ENCODE measurements around the gene CTNNBL1. TPM values are rescaled to one million over a fixed set of nuclear protein-coding genes. Genes with fewer than 3 reads are reported as not detected.

The CTNNBL1 gene
- total RNA-seq, 1 experiment from 2014 or later: 55.4 TPM

DNA sequence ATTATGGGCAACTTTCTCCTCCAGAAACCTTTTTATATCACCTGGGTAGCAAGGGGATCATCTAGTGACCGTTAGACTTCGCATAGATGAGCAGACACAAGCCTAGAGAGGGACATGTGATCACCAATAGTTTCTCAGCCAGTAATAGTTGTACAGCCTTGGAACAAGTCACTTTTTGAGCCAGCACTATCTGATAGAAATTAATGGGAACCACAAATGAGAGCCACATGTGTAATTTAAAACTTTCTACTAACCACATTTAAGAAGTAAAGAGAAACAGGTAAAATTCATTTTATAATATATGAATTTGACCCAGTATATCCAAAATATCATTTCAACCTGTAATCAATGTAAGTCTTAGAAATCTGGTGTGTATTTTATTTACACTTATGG is 592 bp upstream of the CTNNBL1 start:
- no peaks in the 10 kb centered on the region for H3K9me2 ChIP-seq (ENCODE audit: insufficient read depth)
- BruUV-seq (replicated peaks): no TSS peak
- H3K27me3 ChIP-seq (ENCODE audit: insufficient read depth, low read length): peaks cover 24% of the 10 kb centered on the region
- POLR2A ChIA-PET: no interaction called here
- H4K20me1 ChIP-seq (ENCODE audit: insufficient read depth): no peaks in the 10 kb centered on the region
- H3K9me3 ChIP-seq (ENCODE audit: control insufficient read depth in 1 of 2, insufficient read depth in 1 of 2, low read depth in 1 of 2, low read length in 2 of 2): no peaks in the 10 kb centered on the region
- peak overlapping the region; percentile 95 for H2AFZ ChIP-seq (ENCODE audit: low read depth, low read length, poor library complexity, severe bottlenecking)
- RAD21 ChIA-PET (ENCODE audit: low non-redundant PET in 1 of 2, low total read pairs in 2 of 2, uncharacterized antibody in 2 of 2, unreplicated experiment in 2 of 2): no interaction called here
- no peaks in the 10 kb centered on the region for H3K36me3 ChIP-seq (ENCODE audit: control insufficient read depth in 1 of 2, insufficient read depth in 2 of 2, low read length in 2 of 2)
- CTCF ChIA-PET: no interaction called here
- H3K27ac ChIP-seq (ENCODE audit: low read depth, low read length): no peak overlapping the region
- peak overlapping the region; percentile 89 for H3K4me2 ChIP-seq (ENCODE audit: low read length)
- H3K4me1 ChIP-seq (ENCODE audit: control insufficient read depth in 1 of 2, insufficient read depth in 2 of 2, low read length in 2 of 2): peaks cover 4 to 10% of the 10 kb centered on the region in 2 experiments; a peak in 3 of 4 replicates
- ATAC-seq (no peak), DNase-seq (ENCODE audit: low read depth, low spot score) (no peak)
- TF ChIP-seq, protein P1, sequence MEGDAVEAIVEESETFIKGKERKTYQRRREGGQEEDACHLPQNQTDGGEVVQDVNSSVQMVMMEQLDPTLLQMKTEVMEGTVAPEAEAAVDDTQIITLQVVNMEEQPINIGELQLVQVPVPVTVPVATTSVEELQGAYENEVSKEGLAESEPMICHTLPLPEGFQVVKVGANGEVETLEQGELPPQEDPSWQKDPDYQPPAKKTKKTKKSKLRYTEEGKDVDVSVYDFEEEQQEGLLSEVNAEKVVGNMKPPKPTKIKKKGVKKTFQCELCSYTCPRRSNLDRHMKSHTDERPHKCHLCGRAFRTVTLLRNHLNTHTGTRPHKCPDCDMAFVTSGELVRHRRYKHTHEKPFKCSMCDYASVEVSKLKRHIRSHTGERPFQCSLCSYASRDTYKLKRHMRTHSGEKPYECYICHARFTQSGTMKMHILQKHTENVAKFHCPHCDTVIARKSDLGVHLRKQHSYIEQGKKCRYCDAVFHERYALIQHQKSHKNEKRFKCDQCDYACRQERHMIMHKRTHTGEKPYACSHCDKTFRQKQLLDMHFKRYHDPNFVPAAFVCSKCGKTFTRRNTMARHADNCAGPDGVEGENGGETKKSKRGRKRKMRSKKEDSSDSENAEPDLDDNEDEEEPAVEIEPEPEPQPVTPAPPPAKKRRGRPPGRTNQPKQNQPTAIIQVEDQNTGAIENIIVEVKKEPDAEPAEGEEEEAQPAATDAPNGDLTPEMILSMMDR (IDR thresholded peaks at IDR 0.05 in 2 of 3, conservative IDR thresholded peaks at IDR 0.05 in 1 of 3; ENCODE audit: borderline replicate concordance in 1 of 3, insufficient read depth in 1 of 3, low read depth in 2 of 3, low read length in 2 of 3): no peak
- TF ChIP-seq FOSL1 (IDR thresholded peaks at IDR 0.05; ENCODE audit: low read depth): no peak
- TF ChIP-seq SIN3A (IDR thresholded peaks at IDR 0.05; ENCODE audit: low read depth): no peak
- TF ChIP-seq, protein P2, sequence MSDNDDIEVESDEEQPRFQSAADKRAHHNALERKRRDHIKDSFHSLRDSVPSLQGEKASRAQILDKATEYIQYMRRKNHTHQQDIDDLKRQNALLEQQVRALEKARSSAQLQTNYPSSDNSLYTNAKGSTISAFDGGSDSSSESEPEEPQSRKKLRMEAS (IDR thresholded peaks at IDR 0.05): peak; percentile 5; the same call in 1 of the 2 replicates
- peak overlapping the region; percentile 17; the same call in 1 of the 2 replicates for H3K9ac ChIP-seq (ENCODE audit: low read length)
- H3K4me3 ChIP-seq (replicated peaks in 1 of 2; ENCODE audit: low read depth in 1 of 2, low read length in 2 of 2): peak overlapping the region; percentile 92 to 97
- peaks cover 34% of the 10 kb centered on the region for H3K79me2 ChIP-seq (ENCODE audit: insufficient read depth, low read length)
- intact Hi-C loops (cut with micrococcal nuclease): no loop called here

DNA sequence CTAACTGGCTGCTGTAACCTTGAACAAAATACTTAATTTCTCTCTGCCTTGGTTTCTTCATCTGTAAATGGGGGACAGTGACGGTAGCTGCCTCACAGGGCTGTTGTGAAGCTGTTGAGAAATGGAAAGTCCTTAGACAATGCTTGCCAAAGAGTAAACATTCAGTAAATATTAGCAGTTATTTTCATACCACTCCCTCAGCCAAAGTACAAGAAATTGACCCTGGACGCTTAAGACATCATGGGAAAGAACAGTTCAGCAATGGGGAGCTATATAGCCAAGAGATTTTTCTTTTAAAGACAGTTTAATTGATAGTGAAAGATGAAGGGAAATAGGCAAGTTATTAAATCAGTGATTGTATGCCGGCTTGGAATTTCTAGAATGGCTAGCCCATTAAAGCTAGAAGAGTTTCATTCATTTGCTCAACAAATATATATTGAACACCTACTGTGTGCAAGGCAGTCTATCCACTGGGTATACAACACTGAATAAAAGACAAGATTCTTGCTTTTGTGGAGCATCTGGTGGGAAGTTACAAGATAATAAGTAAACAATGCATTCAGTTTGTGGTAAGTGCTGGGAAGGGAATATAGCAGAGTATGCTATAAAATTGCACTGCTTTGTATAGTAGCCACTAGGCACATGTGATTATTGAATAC is 2.0 kb downstream of the CTNNBL1 start:
- Histone ChIP-seq H3K4me2 (ENCODE audit: low read length) (no peak overlapping the region), H3K9me3 (ENCODE audit: control insufficient read depth in 1 of 2, insufficient read depth in 1 of 2, low read depth in 1 of 2, low read length in 2 of 2) (no peaks in the 10 kb centered on the region), H2AFZ (ENCODE audit: low read depth, low read length, poor library complexity, severe bottlenecking) (no peak overlapping the region), H3K4me3 (replicated peaks in 1 of 2; ENCODE audit: low read depth in 1 of 2, low read length in 2 of 2) (no peak overlapping the region), H3K79me2 (ENCODE audit: insufficient read depth, low read length) (peaks cover 59% of the 10 kb centered on the region), H3K27ac (ENCODE audit: low read depth, low read length) (no peak overlapping the region), H3K36me3 (ENCODE audit: control insufficient read depth in 1 of 2, insufficient read depth in 2 of 2, low read length in 2 of 2) (no peaks in the 10 kb centered on the region), H3K9me2 (ENCODE audit: insufficient read depth) (no peaks in the 10 kb centered on the region), H3K27me3 (ENCODE audit: insufficient read depth, low read length) (peaks cover 4% of the 10 kb centered on the region; the same call in 1 of the 2 replicates), H3K9ac (ENCODE audit: low read length) (no peak overlapping the region), H3K4me1 (ENCODE audit: control insufficient read depth in 1 of 2, insufficient read depth in 2 of 2, low read length in 2 of 2) (peaks cover 4 to 10% of the 10 kb centered on the region in 2 experiments; a peak in 3 of 4 replicates), H4K20me1 (ENCODE audit: insufficient read depth) (no peaks in the 10 kb centered on the region)
- ChIA-PET CTCF (no interaction called here), RAD21 (ENCODE audit: low non-redundant PET in 1 of 2, low total read pairs in 2 of 2, uncharacterized antibody in 2 of 2, unreplicated experiment in 2 of 2) (no interaction called here), POLR2A (no interaction called here)
- DNase-seq (ENCODE audit: low read depth, low spot score) (no peak), ATAC-seq (no peak)
- no TSS peak for BruUV-seq (replicated peaks)
- intact Hi-C loops (cut with micrococcal nuclease): no loop called here
- TF ChIP-seq ELF1 (IDR thresholded peaks at IDR 0.05; ENCODE audit: borderline replicate concordance, low read depth) (no peak), YY1 (IDR thresholded peaks at IDR 0.05; ENCODE audit: extremely low read depth, insufficient replicate concordance, low read depth, low read length) (no peak), TCF7L2 (IDR thresholded peaks at IDR 0.05; ENCODE audit: borderline replicate concordance, extremely low read depth, insufficient read depth, insufficient read length) (no peak), EZH2 (IDR thresholded peaks at IDR 0.05) (no peak), CBX3 (IDR thresholded peaks at IDR 0.05; ENCODE audit: low read depth) (no peak)
- TF ChIP-seq, protein P3, sequence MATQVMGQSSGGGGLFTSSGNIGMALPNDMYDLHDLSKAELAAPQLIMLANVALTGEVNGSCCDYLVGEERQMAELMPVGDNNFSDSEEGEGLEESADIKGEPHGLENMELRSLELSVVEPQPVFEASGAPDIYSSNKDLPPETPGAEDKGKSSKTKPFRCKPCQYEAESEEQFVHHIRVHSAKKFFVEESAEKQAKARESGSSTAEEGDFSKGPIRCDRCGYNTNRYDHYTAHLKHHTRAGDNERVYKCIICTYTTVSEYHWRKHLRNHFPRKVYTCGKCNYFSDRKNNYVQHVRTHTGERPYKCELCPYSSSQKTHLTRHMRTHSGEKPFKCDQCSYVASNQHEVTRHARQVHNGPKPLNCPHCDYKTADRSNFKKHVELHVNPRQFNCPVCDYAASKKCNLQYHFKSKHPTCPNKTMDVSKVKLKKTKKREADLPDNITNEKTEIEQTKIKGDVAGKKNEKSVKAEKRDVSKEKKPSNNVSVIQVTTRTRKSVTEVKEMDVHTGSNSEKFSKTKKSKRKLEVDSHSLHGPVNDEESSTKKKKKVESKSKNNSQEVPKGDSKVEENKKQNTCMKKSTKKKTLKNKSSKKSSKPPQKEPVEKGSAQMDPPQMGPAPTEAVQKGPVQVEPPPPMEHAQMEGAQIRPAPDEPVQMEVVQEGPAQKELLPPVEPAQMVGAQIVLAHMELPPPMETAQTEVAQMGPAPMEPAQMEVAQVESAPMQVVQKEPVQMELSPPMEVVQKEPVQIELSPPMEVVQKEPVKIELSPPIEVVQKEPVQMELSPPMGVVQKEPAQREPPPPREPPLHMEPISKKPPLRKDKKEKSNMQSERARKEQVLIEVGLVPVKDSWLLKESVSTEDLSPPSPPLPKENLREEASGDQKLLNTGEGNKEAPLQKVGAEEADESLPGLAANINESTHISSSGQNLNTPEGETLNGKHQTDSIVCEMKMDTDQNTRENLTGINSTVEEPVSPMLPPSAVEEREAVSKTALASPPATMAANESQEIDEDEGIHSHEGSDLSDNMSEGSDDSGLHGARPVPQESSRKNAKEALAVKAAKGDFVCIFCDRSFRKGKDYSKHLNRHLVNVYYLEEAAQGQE (IDR thresholded peaks at IDR 0.05; ENCODE audit: low read depth): no peak
- TF ChIP-seq, protein P4, sequence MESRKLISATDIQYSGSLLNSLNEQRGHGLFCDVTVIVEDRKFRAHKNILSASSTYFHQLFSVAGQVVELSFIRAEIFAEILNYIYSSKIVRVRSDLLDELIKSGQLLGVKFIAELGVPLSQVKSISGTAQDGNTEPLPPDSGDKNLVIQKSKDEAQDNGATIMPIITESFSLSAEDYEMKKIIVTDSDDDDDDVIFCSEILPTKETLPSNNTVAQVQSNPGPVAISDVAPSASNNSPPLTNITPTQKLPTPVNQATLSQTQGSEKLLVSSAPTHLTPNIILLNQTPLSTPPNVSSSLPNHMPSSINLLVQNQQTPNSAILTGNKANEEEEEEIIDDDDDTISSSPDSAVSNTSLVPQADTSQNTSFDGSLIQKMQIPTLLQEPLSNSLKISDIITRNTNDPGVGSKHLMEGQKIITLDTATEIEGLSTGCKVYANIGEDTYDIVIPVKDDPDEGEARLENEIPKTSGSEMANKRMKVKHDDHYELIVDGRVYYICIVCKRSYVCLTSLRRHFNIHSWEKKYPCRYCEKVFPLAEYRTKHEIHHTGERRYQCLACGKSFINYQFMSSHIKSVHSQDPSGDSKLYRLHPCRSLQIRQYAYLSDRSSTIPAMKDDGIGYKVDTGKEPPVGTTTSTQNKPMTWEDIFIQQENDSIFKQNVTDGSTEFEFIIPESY (IDR thresholded peaks at IDR 0.05; ENCODE audit: extremely low read depth, insufficient replicate concordance, low read length): no peak

Measured in HCT116 (cell line).